GM18526 (cell line): Measurements from ENCODE around the gene GPRC5C.

Experiments
- POLR2A ChIP-seq: IDR thresholded peaks from 3 replicates; pipeline ENCODE4 v1.6.1; 2011; ENCODE audit not compliant: insufficient read length; ENCODE audit errors: extremely low read depth

GPRC5C gene

DNA sequence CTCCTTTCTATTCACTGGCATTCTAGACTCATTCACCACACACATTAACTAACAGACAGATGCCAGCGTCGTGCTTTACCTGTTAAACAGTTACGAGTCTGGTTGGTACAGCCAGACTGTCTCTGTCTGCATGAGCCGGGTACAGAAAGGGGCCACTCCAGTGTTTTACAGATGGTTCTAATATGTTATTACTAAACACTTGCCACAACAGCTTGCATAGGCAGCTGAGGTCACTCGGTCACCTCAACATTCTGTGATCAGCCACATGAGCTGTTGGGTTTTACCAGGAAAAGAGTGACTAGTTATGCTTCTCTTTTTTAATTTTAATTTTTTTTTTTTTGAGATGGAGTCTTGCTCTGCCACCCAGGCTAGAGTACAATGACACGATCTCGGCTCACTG, 59.7 kb downstream of the GPRC5C start:
- no peak for TF ChIP-seq POLR2A

DNA sequence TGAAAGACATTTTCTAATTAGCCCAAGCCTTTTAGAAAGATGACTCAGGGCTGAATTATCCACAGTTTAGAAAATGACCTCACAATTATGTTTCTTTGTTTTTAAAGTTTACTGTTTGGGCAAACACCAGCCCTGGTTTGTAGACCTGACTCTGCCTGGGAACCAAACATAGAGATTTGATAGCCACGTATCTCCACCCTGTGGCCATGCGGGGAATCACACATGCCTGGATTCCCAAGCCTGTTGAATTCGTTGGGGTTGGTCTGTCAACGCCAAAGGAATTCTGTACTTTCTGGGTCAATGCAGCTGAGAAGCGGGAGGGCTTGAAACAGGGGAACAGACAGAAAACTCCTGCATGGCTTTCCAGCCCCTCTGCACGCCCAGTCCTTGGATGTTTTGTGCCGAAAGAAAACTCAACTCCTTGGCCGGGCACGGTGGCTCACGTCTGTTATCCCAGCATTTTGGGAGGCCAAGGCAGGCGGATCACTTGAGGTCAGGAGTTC, 61.5 kb downstream of the GPRC5C start:
- no peak for TF ChIP-seq POLR2A
